Activated naive CD4-positive, alpha-beta T cell treated with anti-CD3 and anti-CD28 coated beads, Interleukin-2, amount 10 ng/mL, durations not matched to agents 7 days and 5 days (primary cell): Measurements from ENCODE around the gene SRPX2.

Experiments used
- CTCF ChIA-PET: fragments of 350-600 bp; sonication (Branson Sonifier 250); formaldehyde crosslinking; loops from one replicate; lab custom pipeline; 2021; ENCODE audit warnings: antibody characterized with exemption; lab: Charles Lee
- DNase-seq: peaks from one replicate; pipeline ENCODE4 v3.0.0-alpha.2; 2020
- H3K27ac Mint-ChIP-seq: one replicate; pipeline ENCODE4 v1.8.0; 2021; ENCODE audit warnings: mild to moderate bottlenecking, moderate library complexity, mixed read lengths
- H3K27me3 Mint-ChIP-seq: one replicate; pipeline ENCODE4 v1.8.0; 2021; ENCODE audit warnings: mild to moderate bottlenecking, mixed read lengths
- H3K36me3 Mint-ChIP-seq: one replicate; pipeline ENCODE4 v1.8.0; 2021; ENCODE audit warnings: mixed read lengths
- H3K4me1 Mint-ChIP-seq: one replicate; pipeline ENCODE4 v1.8.0; 2021; ENCODE audit warnings: mixed read lengths
- H3K4me3 Mint-ChIP-seq: one replicate; pipeline ENCODE4 v1.8.0; 2021; ENCODE audit warnings: mild to moderate bottlenecking, moderate library complexity, mixed read lengths
- H3K9me3 Mint-ChIP-seq: one replicate; pipeline ENCODE4 v1.8.0; 2021; ENCODE audit warnings: mixed read lengths

The SRPX2 gene

DNA sequence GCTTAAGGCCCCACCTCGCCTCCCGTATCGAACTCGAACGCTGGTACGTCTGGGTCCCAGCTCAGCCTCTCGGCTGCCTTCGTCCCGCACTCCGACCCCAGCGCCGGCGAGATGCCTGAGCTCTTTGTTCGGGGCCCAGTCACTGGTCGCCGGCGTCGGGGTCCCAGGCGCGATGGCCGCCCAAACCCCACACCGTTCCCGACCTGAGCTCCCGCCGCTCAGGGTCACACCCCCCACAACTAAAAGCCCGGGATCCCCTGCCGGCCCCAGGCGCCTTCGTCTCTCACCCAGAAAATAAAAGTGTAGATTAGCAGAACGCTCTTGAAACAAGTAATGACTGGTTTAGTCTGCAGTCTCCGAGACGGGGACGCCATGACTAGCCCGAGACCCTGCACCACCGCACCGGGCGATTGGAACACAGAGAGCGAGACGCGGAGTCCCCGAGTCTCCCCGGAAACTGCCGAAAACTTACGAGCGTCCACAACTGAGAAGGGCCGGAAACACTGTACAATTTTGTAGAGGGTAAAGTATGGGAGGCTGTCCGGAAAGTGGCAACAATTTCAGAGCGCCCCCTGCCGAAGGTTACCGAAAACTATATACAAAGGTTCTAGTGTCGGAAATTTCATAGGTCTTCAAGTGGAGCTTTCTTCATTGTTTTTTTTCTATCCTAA, 7.5 kb upstream of the SRPX2 start, which contains the start of gene TSPAN6:
TSS of gene TSPAN6 (minus strand) at position 486 of the 671 bp plus-strand sequence. CDS start at position 374, 112 bp downstream.
- Mint-ChIP-seq H3K4me3 (peak within 1 kb of the TSS; percentile 75), H3K27ac (no peak within 1 kb of the TSS), H3K4me1 (peaks cover 5% of the 10 kb centered on the region), H3K9me3 (no peaks in the 10 kb centered on the region), H3K27me3 (peaks cover 11% of the 10 kb centered on the region), H3K36me3 (no peaks in the 10 kb centered on the region)
- peak; percentile 73 for DNase-seq
- CTCF ChIA-PET: interaction anchor here (1.0 to 2.0 kb wide), 5 partner anchors 9 to 125 kb away, joined by 4 to 5 read pairs (median 4); no protein-coding TSS in a partner anchor

- H3K27me3 Mint-ChIP-seq: no peaks in the 10 kb centered on the region
- H3K36me3 Mint-ChIP-seq: no peaks in the 10 kb centered on the region
- no peaks in the 10 kb centered on the region for H3K4me1 Mint-ChIP-seq
- no peak overlapping the region for H3K27ac Mint-ChIP-seq
- CTCF ChIA-PET: interaction anchor here (1.4 kb wide), 1 partner anchor 28 kb away, joined by 3 read pairs; no protein-coding TSS in a partner anchor
- H3K4me3 Mint-ChIP-seq: no peak overlapping the region
- DNase-seq: no peak
- no peaks in the 10 kb centered on the region for H3K9me3 Mint-ChIP-seq
These were observed 1.7 kb upstream of the SRPX2 start for GRCh38 chrX:100642290-100642689.

DNA sequence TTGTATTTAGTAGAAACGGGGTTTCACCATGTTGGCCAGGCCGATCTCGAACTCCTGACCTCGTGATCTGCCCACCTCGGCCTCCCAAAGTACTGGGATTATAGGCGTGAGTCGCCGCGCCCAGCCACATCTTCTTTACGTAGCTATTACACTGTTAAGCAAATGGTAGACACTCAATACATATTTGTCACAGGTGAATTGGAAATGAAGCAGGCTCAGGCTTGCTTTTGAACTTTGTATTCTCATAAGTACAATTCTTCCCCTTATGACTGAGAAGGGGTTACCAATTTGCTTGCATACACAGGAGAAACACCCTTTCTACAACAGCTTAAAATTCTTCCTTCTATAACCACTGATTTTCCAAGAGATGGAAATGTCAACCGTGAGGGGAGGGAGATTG, 787 bp upstream of the SRPX2 start:
- DNase-seq: no peak
- Mint-ChIP-seq H3K27ac (no peak overlapping the region), H3K4me1 (no peaks in the 10 kb centered on the region), H3K9me3 (no peaks in the 10 kb centered on the region), H3K4me3 (no peak overlapping the region), H3K27me3 (no peaks in the 10 kb centered on the region), H3K36me3 (no peaks in the 10 kb centered on the region)
- CTCF ChIA-PET: interaction anchor here (1.4 kb wide), 1 partner anchor 28 kb away, joined by 3 read pairs; no protein-coding TSS in a partner anchor

- CTCF ChIA-PET: no interaction called here
- Mint-ChIP-seq H3K27ac (no peak overlapping the region), H3K27me3 (no peaks in the 10 kb centered on the region), H3K36me3 (no peaks in the 10 kb centered on the region), H3K4me1 (no peaks in the 10 kb centered on the region), H3K9me3 (no peaks in the 10 kb centered on the region), H3K4me3 (no peak overlapping the region)
- no peak for DNase-seq
These were observed 1.1 kb downstream of the SRPX2 start for GRCh38 chrX:100645106-100645505.

DNA sequence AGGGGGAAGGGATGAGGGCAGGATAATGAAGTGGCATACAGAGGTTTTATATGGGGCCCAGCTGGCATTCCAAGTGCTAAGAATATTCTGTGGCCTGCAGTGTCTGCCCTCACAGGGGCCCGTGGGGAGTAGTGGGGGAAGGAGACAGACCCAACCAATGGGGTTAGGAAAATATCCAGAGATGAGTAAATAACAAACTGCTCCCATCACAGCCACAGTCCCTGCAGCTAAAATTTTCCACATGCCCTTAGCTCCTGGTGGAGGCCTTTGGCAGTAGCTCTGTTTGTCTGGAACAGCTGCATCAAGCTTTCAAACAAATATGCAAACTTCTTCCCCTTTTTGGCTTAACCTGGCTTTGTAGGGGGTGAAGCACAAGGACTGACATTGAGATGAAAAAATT, 3.1 kb downstream of the SRPX2 start:
- no peaks in the 10 kb centered on the region for H3K36me3 Mint-ChIP-seq
- no peaks in the 10 kb centered on the region for H3K9me3 Mint-ChIP-seq
- no peak overlapping the region for H3K4me3 Mint-ChIP-seq
- H3K27me3 Mint-ChIP-seq: no peaks in the 10 kb centered on the region
- DNase-seq: no peak
- CTCF ChIA-PET: no interaction called here
- H3K4me1 Mint-ChIP-seq: no peaks in the 10 kb centered on the region
- H3K27ac Mint-ChIP-seq: no peak overlapping the region

DNA sequence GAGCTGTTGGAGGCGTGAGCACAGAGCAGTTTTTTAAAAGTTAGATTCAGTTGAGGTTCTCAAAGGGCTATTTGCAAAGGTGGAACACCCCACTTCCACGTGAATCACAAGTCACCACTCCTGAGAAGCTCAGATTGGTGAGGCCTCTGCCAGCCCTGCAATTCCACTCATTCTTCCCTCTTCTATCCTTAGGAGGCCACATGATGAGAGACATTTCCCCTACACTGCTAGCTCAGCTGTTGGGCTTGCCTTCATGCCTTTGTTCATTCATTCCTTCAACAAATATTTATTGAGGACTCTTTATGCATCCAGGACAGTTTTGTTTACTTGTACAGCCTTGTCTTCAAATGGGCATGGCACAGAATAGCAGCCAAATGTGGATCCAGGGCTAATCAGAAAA, 3.7 kb downstream of the SRPX2 start:
- no peak overlapping the region for H3K4me3 Mint-ChIP-seq
- H3K9me3 Mint-ChIP-seq: no peaks in the 10 kb centered on the region
- H3K27ac Mint-ChIP-seq: no peak overlapping the region
- H3K4me1 Mint-ChIP-seq: no peaks in the 10 kb centered on the region
- peaks cover 2% of the 10 kb centered on the region for H3K27me3 Mint-ChIP-seq
- CTCF ChIA-PET: no interaction called here
- no peaks in the 10 kb centered on the region for H3K36me3 Mint-ChIP-seq
- no peak for DNase-seq

- Mint-ChIP-seq H3K4me1 (no peaks in the 10 kb centered on the region), H3K27ac (no peak overlapping the region), H3K9me3 (no peaks in the 10 kb centered on the region), H3K4me3 (no peak overlapping the region), H3K27me3 (peaks cover 6% of the 10 kb centered on the region), H3K36me3 (no peaks in the 10 kb centered on the region)
- DNase-seq: no peak
- CTCF ChIA-PET: no interaction called here
These were observed 4.7 kb downstream of the SRPX2 start for GRCh38 chrX:100648458-100649417.

- H3K27ac Mint-ChIP-seq: no peak overlapping the region
- H3K4me3 Mint-ChIP-seq: no peak overlapping the region
- H3K4me1 Mint-ChIP-seq: no peaks in the 10 kb centered on the region
- peaks cover 9% of the 10 kb centered on the region for H3K27me3 Mint-ChIP-seq
- DNase-seq: no peak
- H3K36me3 Mint-ChIP-seq: no peaks in the 10 kb centered on the region
- CTCF ChIA-PET: no interaction called here
- H3K9me3 Mint-ChIP-seq: no peaks in the 10 kb centered on the region
These were observed 5.8 kb downstream of the SRPX2 start for GRCh38 chrX:100649550-100650356.

DNA sequence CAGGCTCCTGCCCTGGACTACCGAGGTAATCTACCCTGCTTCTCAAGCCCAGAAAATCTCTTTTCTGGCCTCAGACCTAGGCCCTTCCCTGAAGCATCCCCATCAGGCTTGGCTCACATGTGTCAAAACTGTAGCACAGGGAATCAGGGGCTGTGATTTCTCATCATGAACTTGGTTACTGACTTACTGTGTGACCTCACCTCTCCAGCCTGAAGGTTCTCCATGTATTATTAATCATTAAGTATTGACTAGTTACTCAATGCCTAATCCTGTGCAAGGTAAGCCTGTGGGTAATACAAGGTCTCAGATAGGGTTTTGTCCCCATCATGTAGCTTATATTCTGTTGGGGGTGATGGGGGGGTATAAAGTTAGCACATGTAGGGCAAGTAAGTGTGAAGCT, 6.8 kb downstream of the SRPX2 start:
- H3K36me3 Mint-ChIP-seq: no peaks in the 10 kb centered on the region
- no peak overlapping the region for H3K27ac Mint-ChIP-seq
- CTCF ChIA-PET: no interaction called here
- H3K9me3 Mint-ChIP-seq: no peaks in the 10 kb centered on the region
- peaks cover 9% of the 10 kb centered on the region for H3K27me3 Mint-ChIP-seq
- H3K4me1 Mint-ChIP-seq: no peaks in the 10 kb centered on the region
- no peak overlapping the region for H3K4me3 Mint-ChIP-seq
- DNase-seq: no peak

- no peaks in the 10 kb centered on the region for H3K9me3 Mint-ChIP-seq
- no peaks in the 10 kb centered on the region for H3K36me3 Mint-ChIP-seq
- no peak overlapping the region for H3K4me3 Mint-ChIP-seq
- DNase-seq: no peak
- no peak overlapping the region for H3K27ac Mint-ChIP-seq
- CTCF ChIA-PET: no interaction called here
- no peaks in the 10 kb centered on the region for H3K4me1 Mint-ChIP-seq
- H3K27me3 Mint-ChIP-seq: peaks cover 9% of the 10 kb centered on the region
These were observed 8.3 kb downstream of the SRPX2 start for GRCh38 chrX:100652266-100652665.

DNA sequence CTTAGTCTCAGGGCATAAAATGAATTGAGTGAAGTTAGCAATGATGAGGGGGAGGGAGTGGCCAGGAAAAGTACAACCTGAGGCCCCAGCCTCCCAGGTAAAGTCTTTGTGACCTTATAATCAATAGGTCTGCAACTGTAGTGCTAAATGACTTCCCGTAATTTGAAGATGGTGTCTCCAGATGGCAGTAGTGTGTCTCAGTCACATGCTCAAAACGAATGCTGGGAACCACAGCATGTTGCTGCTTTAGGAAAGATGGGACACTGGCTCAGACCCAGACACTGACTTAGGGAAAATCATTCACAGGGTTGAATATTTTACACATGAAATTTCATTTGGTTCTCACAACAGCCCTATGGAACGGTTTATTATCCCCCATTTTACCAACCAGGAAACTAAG, 10.3 kb downstream of the SRPX2 start:
- H3K27ac Mint-ChIP-seq: no peak overlapping the region
- H3K4me3 Mint-ChIP-seq: no peak overlapping the region
- H3K9me3 Mint-ChIP-seq: no peaks in the 10 kb centered on the region
- CTCF ChIA-PET: no interaction called here
- peaks cover 9% of the 10 kb centered on the region for H3K27me3 Mint-ChIP-seq
- no peaks in the 10 kb centered on the region for H3K4me1 Mint-ChIP-seq
- no peak for DNase-seq
- H3K36me3 Mint-ChIP-seq: no peaks in the 10 kb centered on the region

GRCh38 chrX:100658941-100659381, 15.0 kb downstream of the SRPX2 start:
- Mint-ChIP-seq H3K4me1 (no peaks in the 10 kb centered on the region), H3K4me3 (no peak overlapping the region), H3K9me3 (no peaks in the 10 kb centered on the region), H3K27ac (no peak overlapping the region), H3K36me3 (no peaks in the 10 kb centered on the region), H3K27me3 (peaks cover 3% of the 10 kb centered on the region)
- no peak for DNase-seq
- CTCF ChIA-PET: no interaction called here

GRCh38 chrX:100659431-100660137, 15.6 kb downstream of the SRPX2 start:
- no peak overlapping the region for H3K4me3 Mint-ChIP-seq
- no peaks in the 10 kb centered on the region for H3K9me3 Mint-ChIP-seq
- no peaks in the 10 kb centered on the region for H3K4me1 Mint-ChIP-seq
- H3K36me3 Mint-ChIP-seq: no peaks in the 10 kb centered on the region
- no peak overlapping the region for H3K27ac Mint-ChIP-seq
- DNase-seq: no peak
- peaks cover 2% of the 10 kb centered on the region for H3K27me3 Mint-ChIP-seq
- CTCF ChIA-PET: no interaction called here
